ENCODE data around the gene ERVH48-1. TPM values are rescaled to one million over a fixed set of nuclear protein-coding genes. Genes with fewer than 3 reads are reported as not detected.

Gene ERVH48-1
- total and polyA plus RNA-seq, 2 of the 8 experiments (the other 6 are each of a cell fraction or from before 2014, with no cell fraction given), result 4.2 to 17.7 TPM

DNA sequence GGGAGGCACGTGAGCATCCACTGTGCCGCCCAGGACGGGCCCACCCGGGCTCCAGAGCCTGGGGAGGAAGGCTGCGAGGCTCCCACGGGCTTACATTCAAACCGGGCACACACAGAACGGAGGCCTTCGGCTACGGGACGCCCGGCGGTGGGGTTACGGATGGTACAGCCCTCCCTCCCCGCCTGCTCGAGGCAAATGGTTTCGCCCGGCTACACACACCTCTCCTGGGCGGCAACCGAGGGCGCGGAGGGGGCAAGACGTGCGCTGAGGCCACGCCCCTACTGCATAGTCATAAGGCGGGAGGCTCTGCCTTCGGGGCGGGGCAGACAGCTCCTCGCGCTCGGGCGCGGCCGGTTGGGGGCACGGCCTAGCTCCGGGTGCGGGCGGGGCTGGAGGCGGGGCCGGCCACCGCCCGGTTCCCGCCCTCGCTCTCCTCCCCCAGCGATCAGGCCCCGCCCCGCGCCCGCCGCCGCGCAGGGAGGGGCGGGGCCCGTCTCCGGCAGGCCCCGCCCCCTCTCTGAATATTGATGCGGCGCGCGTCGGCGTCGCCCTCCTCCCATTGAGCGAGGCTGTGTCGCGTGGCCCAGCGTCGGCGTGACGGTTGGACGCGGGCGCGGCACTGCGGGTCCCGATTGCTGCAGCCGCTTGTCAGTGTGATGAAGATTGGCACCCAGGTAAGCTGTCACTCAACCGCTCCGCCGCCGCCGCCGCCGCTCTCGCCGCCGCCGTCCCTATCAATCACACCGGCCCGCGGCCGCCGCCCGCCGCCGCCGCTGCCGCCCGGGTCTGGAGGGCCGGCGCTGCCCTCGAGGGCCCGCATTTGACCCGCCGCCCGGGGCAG, 48.8 kb upstream of the ERVH48-1 start, which contains the start of gene PKNOX1 (continued):
- TF ChIP-seq SIRT6 (IDR thresholded peaks at IDR 0.05; ENCODE audit: low read length), result no peak
- TF ChIP-seq, protein P1, sequence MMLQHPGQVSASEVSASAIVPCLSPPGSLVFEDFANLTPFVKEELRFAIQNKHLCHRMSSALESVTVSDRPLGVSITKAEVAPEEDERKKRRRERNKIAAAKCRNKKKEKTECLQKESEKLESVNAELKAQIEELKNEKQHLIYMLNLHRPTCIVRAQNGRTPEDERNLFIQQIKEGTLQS (IDR thresholded peaks at IDR 0.05; ENCODE audit: insufficient read depth, low read depth, low read length), result peak; percentile 58
- no peak for TF ChIP-seq TAF1 (IDR thresholded peaks at IDR 0.05; ENCODE audit: low read depth, low read length)
- no peak for TF ChIP-seq PHF8 (conservative IDR thresholded peaks at IDR 0.05; ENCODE audit: low read depth, low read length)
- TF ChIP-seq POLR2AphosphoS5 (IDR thresholded peaks at IDR 0.05; ENCODE audit: low read depth, low read length), result no peak; the same call in 1 of the 2 replicates
- peak; percentile 92 for TF ChIP-seq CHD1 (IDR thresholded peaks at IDR 0.05; ENCODE audit: low read depth, low read length)
- peak; percentile 86 for TF ChIP-seq SP1 (IDR thresholded peaks at IDR 0.05; ENCODE audit: low read depth, low read length)
- no peak for TF ChIP-seq YY1 (IDR thresholded peaks at IDR 0.05; ENCODE audit: low read depth, low read length)
- TF ChIP-seq TEAD4 (IDR thresholded peaks at IDR 0.05; ENCODE audit: low read depth, low read length), result no peak
- TF ChIP-seq ASH2L (IDR thresholded peaks at IDR 0.05; ENCODE audit: low read length), result peak; percentile 41
- no peak for TF ChIP-seq ZNF274 (IDR thresholded peaks at IDR 0.05; ENCODE audit: borderline replicate concordance, extremely low read depth, low read length)
- peak; percentile 98 for TF ChIP-seq JUND (IDR thresholded peaks at IDR 0.05; ENCODE audit: low read length)
- peak; percentile 74 for TF ChIP-seq USF2 (IDR thresholded peaks at IDR 0.05; ENCODE audit: low read length)
- TF ChIP-seq SRF (IDR thresholded peaks at IDR 0.05; ENCODE audit: low read depth, low read length), result no peak; the same call in 1 of the 2 replicates
- 0 out of 2 replicates have a peak, but pooled peaks have one; percentile 36 for TF ChIP-seq FOSL1 (IDR thresholded peaks at IDR 0.05; ENCODE audit: insufficient read depth, low read depth, low read length)
- no peak for TF ChIP-seq CTCF (IDR thresholded peaks at IDR 0.05; ENCODE audit: control extremely low read depth in 1 of 3, insufficient read depth in 1 of 3, low read depth in 1 of 3, low read length in 3 of 3)
- TF ChIP-seq SP4 (IDR thresholded peaks at IDR 0.05; ENCODE audit: low read length), result peak; percentile 80; the same call in 1 of the 2 replicates
- TF ChIP-seq CREB1 (IDR thresholded peaks at IDR 0.05), result peak; percentile 97
- TF ChIP-seq EP300 (IDR thresholded peaks at IDR 0.05; ENCODE audit: borderline replicate concordance in 1 of 2, low read depth in 2 of 2, low read length in 2 of 2), result peak in 1 of 2 experiments; percentile 100; a peak in 2 of 3 replicates
- no peak for TF ChIP-seq CEBPB (IDR thresholded peaks at IDR 0.05; ENCODE audit: low read depth, low read length)
- peak; percentile 11; the same call in 1 of the 2 replicates for TF ChIP-seq BRCA1 (IDR thresholded peaks at IDR 0.05; ENCODE audit: low read depth, low read length)
